NB4 (cell line): Measurements from ENCODE around the gene FUT8.

Source experiments
- DNase-seq: peaks from one replicate; pipeline ENCODE4 v3.0.0; 2010; ENCODE audit warnings: low read depth
- H3K4me3 ChIP-seq: one replicate; pipeline ENCODE4 v1.5.1; 2011; ENCODE audit warnings: mild to moderate bottlenecking, low read depth, low read length, moderate library complexity
- MAX ChIP-seq: IDR thresholded peaks from 2 replicates; pipeline ENCODE4 v1.6.1; 2011; ENCODE audit warnings: low read depth, low read length
- MYC ChIP-seq: IDR thresholded peaks from 2 replicates; pipeline ENCODE4 v1.6.1; 2011; ENCODE audit warnings: low read depth, low read length
- POLR2A ChIP-seq: IDR thresholded peaks from 2 replicates; pipeline ENCODE4 v1.6.1; 2011; ENCODE audit warnings: mild to moderate bottlenecking; ENCODE audit not compliant: insufficient read length; ENCODE audit errors: extremely low read depth
- TF ChIP-seq, protein P1 (sequence below): IDR thresholded peaks from one replicate; pipeline ENCODE4 v1.5.1; 2012; ENCODE audit warnings: low read depth, low read length

The FUT8 gene

DNA sequence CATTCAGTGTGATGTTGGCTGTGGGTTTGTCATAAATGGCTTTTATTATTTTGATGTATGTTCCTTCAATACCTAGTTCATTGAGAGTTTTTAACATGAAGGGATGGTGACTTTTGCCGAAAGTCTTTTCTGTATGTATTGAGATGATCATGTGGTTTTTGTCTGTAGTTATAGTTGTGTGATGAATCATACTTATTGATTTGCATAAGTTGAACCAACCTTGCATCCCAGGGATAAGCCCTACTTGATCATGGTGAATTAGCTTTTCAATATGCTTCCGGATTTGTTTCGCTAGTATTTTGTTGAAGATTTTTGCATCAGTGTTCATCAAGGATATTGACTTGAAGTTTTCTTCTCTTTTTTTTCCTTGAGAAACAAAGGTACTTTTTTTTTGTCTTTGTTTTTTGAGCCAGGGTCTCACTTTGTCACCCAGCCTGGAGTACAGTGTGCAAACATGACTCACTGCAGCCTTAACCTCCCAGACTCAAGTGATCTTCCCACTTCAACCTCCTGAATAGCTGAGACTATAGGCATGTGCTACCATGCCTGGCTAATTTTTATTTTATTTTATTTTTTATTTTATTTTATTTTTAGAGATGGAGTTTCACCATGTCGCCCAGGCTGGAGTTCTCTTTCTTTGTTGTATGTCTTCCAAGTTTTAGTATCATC is 121.3 kb downstream of the FUT8 start:
- no peak for DNase-seq
- no peak overlapping the region for H3K4me3 ChIP-seq
- no peak for TF ChIP-seq POLR2A
- TF ChIP-seq, protein P1, sequence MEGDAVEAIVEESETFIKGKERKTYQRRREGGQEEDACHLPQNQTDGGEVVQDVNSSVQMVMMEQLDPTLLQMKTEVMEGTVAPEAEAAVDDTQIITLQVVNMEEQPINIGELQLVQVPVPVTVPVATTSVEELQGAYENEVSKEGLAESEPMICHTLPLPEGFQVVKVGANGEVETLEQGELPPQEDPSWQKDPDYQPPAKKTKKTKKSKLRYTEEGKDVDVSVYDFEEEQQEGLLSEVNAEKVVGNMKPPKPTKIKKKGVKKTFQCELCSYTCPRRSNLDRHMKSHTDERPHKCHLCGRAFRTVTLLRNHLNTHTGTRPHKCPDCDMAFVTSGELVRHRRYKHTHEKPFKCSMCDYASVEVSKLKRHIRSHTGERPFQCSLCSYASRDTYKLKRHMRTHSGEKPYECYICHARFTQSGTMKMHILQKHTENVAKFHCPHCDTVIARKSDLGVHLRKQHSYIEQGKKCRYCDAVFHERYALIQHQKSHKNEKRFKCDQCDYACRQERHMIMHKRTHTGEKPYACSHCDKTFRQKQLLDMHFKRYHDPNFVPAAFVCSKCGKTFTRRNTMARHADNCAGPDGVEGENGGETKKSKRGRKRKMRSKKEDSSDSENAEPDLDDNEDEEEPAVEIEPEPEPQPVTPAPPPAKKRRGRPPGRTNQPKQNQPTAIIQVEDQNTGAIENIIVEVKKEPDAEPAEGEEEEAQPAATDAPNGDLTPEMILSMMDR, result no peak

DNA sequence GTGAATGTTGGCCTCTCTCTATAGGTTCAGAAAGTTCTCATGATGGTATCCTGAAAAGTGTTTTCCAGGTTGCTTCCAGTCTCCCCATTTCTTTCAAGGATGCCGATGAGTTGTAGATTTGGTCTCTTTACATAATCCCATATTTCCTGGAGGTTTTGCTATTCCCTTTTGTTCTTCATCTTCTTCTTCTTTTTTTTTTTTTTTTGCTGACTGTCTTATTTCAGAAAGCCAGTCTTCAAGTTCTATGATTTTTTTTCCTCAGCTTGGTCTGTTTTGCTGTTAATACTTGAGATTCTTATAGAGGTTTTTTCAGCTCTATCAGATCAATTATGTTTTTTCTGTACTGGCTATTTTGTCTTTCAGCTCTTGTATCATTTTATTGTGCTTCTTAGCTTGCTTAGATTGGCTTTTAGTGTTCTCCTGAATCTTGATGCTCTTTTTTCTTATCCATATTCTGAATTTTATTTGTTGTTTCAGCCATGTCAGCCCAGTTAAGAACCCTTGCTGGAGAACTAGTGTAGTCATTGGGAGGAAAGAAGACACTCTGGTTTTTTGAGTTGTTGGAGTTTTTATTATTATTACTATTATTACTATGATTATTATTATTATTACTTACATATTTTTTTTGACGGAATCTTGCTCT is 124.4 kb downstream of the FUT8 start:
- TF ChIP-seq MAX (no peak), POLR2A (no peak), MYC (no peak)
- TF ChIP-seq, protein P1, result no peak
- DNase-seq, result no peak

GRCh38 chr14:65548878-65549277 is 136.3 kb downstream of the FUT8 start:
- TF ChIP-seq MYC (no peak), POLR2A (no peak), MAX (no peak)
- TF ChIP-seq, protein P1, result no peak
- no peak for DNase-seq
- no peak overlapping the region for H3K4me3 ChIP-seq

More for the DNA sequence above, 124.4 kb downstream of the FUT8 start:
- no peak overlapping the region for H3K4me3 ChIP-seq

DNA sequence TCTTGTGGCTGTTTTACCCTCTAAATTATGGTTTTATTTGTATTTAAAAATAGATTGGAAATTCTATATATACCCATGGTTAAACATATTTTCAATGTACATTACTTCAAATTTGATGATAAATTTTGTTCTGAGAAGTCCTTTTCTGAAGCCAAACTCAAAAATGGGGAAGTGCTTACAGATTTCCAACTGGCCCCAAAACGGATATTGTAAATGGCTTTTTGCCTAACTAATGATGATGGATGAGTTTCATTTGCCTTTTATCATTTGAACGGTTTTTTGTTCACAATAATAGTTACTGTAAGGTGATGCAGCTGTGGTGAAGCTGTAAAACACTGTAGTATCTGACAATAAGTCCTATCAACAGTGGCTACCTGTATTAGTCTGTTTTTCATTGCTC is 136.9 kb downstream of the FUT8 start:
- no peak for DNase-seq
- no peak overlapping the region for H3K4me3 ChIP-seq
- TF ChIP-seq, protein P1, result no peak
- TF ChIP-seq POLR2A (no peak), MAX (no peak), MYC (no peak)

GRCh38 chr14:65550779-65551643 is 138.5 kb downstream of the FUT8 start:
- DNase-seq, result no peak
- no peak overlapping the region for H3K4me3 ChIP-seq
- TF ChIP-seq MAX, result no peak
- TF ChIP-seq, protein P1, result no peak
- no peak for TF ChIP-seq POLR2A
- no peak for TF ChIP-seq MYC
